Midbrain (tissue), 1 donor: ENCODE results near the gene CBLB.

ENCODE experiments used
- DNase-seq: peaks from one replicate; lab custom pipeline; 2025; lab: John Stamatoyannopoulos, UW

Gene CBLB

GRCh38 chr3:105845488-105845887 is 23.3 kb downstream of the CBLB start:
- no peak for DNase-seq

- DNase-seq, result no peak
These were observed 24.1 kb downstream of the CBLB start for GRCh38 chr3:105844704-105845103.

GRCh38 chr3:105843994-105844393 is 24.8 kb downstream of the CBLB start:
- DNase-seq, result no peak

GRCh38 chr3:105842943-105843342 is 25.9 kb downstream of the CBLB start:
- DNase-seq, result no peak

GRCh38 chr3:105842449-105842848 is 26.4 kb downstream of the CBLB start:
- no peak for DNase-seq

- no peak for DNase-seq
These were observed 30.9 kb downstream of the CBLB start for GRCh38 chr3:105837947-105838346.

GRCh38 chr3:105837143-105837740 is 31.6 kb downstream of the CBLB start:
- DNase-seq, result no peak

GRCh38 chr3:105836533-105836932 is 32.3 kb downstream of the CBLB start:
- no peak for DNase-seq

GRCh38 chr3:105835606-105836005 is 33.2 kb downstream of the CBLB start:
- DNase-seq, result no peak

- no peak for DNase-seq
These were observed 34.0 kb downstream of the CBLB start for GRCh38 chr3:105834768-105835167.

GRCh38 chr3:105832644-105833043 is 36.2 kb downstream of the CBLB start:
- DNase-seq, result no peak

- no peak for DNase-seq
These were observed 38.0 kb downstream of the CBLB start for GRCh38 chr3:105830836-105831235.

- DNase-seq, result no peak
These were observed 38.8 kb downstream of the CBLB start for GRCh38 chr3:105829871-105830622.

- DNase-seq, result no peak
These were observed 39.6 kb downstream of the CBLB start for GRCh38 chr3:105829229-105829628.

- DNase-seq, result no peak
These were observed 40.1 kb downstream of the CBLB start for GRCh38 chr3:105828703-105829102.

- DNase-seq, result no peak
These were observed 40.9 kb downstream of the CBLB start for GRCh38 chr3:105827959-105828358.

GRCh38 chr3:105826778-105827634 is 41.8 kb downstream of the CBLB start:
- DNase-seq, result no peak

GRCh38 chr3:105824129-105824528 is 44.7 kb downstream of the CBLB start:
- no peak for DNase-seq

GRCh38 chr3:105823149-105823867 is 45.5 kb downstream of the CBLB start:
- DNase-seq, result no peak

- DNase-seq, result no peak
These were observed 46.4 kb downstream of the CBLB start for GRCh38 chr3:105822171-105823123.

GRCh38 chr3:105821433-105821832 is 47.4 kb downstream of the CBLB start:
- no peak for DNase-seq
